H1 (cell line): Measurements from ENCODE around the gene POLR2H. TPM values are rescaled to one million over a fixed set of nuclear protein-coding genes. Genes with fewer than 3 reads are reported as not detected.

Experiments used
- ATF2 ChIP-seq: IDR thresholded peaks from 2 replicates; pipeline ENCODE4 v1.6.1; 2012; ENCODE audit warnings: low read length, inconsistent platforms
- CEBPB ChIP-seq: IDR thresholded peaks from 2 replicates; pipeline ENCODE4 v1.6.1; 2012; ENCODE audit warnings: low read depth, low read length
- CREB1 ChIP-seq: IDR thresholded peaks from 2 replicates; pipeline ENCODE4 v1.6.1; 2012; ENCODE audit warnings: inconsistent platforms
- EZH2 ChIP-seq: fragments of 200-600 bp; sonication (generic); IDR thresholded peaks from 2 replicates; pipeline ENCODE4 v1.7.1; 2012; ENCODE audit warnings: low read depth, mild to moderate bottlenecking, moderate library complexity, low read length, inconsistent platforms; ENCODE audit not compliant: severe bottlenecking
- FOSL1 ChIP-seq: IDR thresholded peaks from 2 replicates; pipeline ENCODE4 v1.6.1; 2011; ENCODE audit warnings: mild to moderate bottlenecking, low read depth, low read length, moderate library complexity; ENCODE audit not compliant: insufficient read depth
- GTF2F1 ChIP-seq: IDR thresholded peaks from 2 replicates; pipeline ENCODE4 v1.6.1; 2012; ENCODE audit warnings: low read depth, low read length, improper control_type of control experiment, borderline replicate concordance
- HDAC2 ChIP-seq, 2 experiments: fragments of 300-600 bp in 1 of 2; sonication (generic) in 1 of 2; IDR thresholded peaks; 2 replicates each; pipeline ENCODE4 v1.6.1; 2011 to 2012; ENCODE audit warnings: low read depth in 2 of 2, low read length in 2 of 2, mild to moderate bottlenecking in 2 of 2, moderate library complexity in 2 of 2, borderline replicate concordance in 1 of 2, inconsistent platforms in 1 of 2
- JUND ChIP-seq: IDR thresholded peaks from 2 replicates; pipeline ENCODE4 v1.6.1; 2011; ENCODE audit warnings: mild to moderate bottlenecking, improper control_type of control experiment, low read length
- KDM1A ChIP-seq: fragments of 200-600, 300-600 bp; sonication (generic); IDR thresholded peaks from 2 replicates; pipeline ENCODE4 v1.7.1; 2016; ENCODE audit warnings: mild to moderate bottlenecking, low read length, borderline replicate concordance
- NRF1 ChIP-seq: IDR thresholded peaks from 2 replicates; pipeline ENCODE4 v1.6.1; 2011; ENCODE audit warnings: mild to moderate bottlenecking, low read depth, low read length, improper control_type of control experiment
- PHF8 ChIP-seq: fragments of 200-600 bp; sonication (generic); conservative IDR thresholded peaks from 2 replicates; pipeline ENCODE4 v1.7.1; 2012; ENCODE audit warnings: low read depth, mild to moderate bottlenecking, inconsistent platforms, low read length, moderate library complexity
- POLR2A ChIP-seq, 2 experiments: IDR thresholded peaks; 1 replicate in 1 of 2; 2 replicates in 1 of 2; pipeline ENCODE4 v1.6.1; 2011; ENCODE audit warnings: low read depth in 2 of 2, low read length in 2 of 2, mild to moderate bottlenecking in 2 of 2; ENCODE audit errors: control extremely low read depth in 1 of 2
- RAD21 ChIP-seq, 2 experiments: IDR thresholded peaks in 1 of 2; conservative IDR thresholded peaks in 1 of 2; 2 replicates each; pipeline ENCODE4 v1.6.1; 2011; ENCODE audit warnings: low read depth in 2 of 2, low read length in 2 of 2, improper control_type of control experiment in 1 of 2, inconsistent platforms in 1 of 2, mild to moderate bottlenecking in 1 of 2, moderate library complexity in 1 of 2
- SAP30 ChIP-seq: fragments of 300-600 bp; sonication (generic); IDR thresholded peaks from 2 replicates; pipeline ENCODE4 v1.7.1; 2012; ENCODE audit warnings: low read length, moderate library complexity, mild to moderate bottlenecking, inconsistent platforms; ENCODE audit not compliant: insufficient read depth, insufficient replicate concordance
- SIRT6 ChIP-seq: IDR thresholded peaks from one replicate; pipeline ENCODE4 v1.7.1; 2012; ENCODE audit warnings: low read length, inconsistent platforms
- SIX5 ChIP-seq: IDR thresholded peaks from 2 replicates; pipeline ENCODE4 v1.6.1; 2011; ENCODE audit warnings: mild to moderate bottlenecking, low read depth, low read length
- SP2 ChIP-seq: IDR thresholded peaks from 2 replicates; pipeline ENCODE4 v1.6.1; 2012; ENCODE audit warnings: mild to moderate bottlenecking, low read length, inconsistent platforms
- SRF ChIP-seq: IDR thresholded peaks from 2 replicates; pipeline ENCODE4 v1.6.1; 2011; ENCODE audit warnings: mild to moderate bottlenecking, low read depth, low read length, moderate library complexity
- TAF1 ChIP-seq: IDR thresholded peaks from 2 replicates; pipeline ENCODE4 v1.6.1; 2011; ENCODE audit warnings: mild to moderate bottlenecking, low read depth, low read length
- TBP ChIP-seq: IDR thresholded peaks from 2 replicates; pipeline ENCODE4 v1.6.1; 2011; ENCODE audit warnings: low read depth, low read length, improper control_type of control experiment
- TCF12 ChIP-seq: IDR thresholded peaks from 2 replicates; pipeline ENCODE4 v1.6.1; 2011; ENCODE audit warnings: low read depth, mild to moderate bottlenecking, low read length
- YY1 ChIP-seq: IDR thresholded peaks from 2 replicates; pipeline ENCODE4 v1.6.1; 2011; ENCODE audit warnings: low read depth, mild to moderate bottlenecking, low read length
- ZNF274 ChIP-seq: IDR thresholded peaks from 2 replicates; pipeline ENCODE4 v1.7.0; 2012; ENCODE audit warnings: low read length, borderline replicate concordance; ENCODE audit errors: extremely low read depth
- polyA plus RNA-seq, 7 experiments: library from polyadenylated mRNA; depleted of rRNA in 3 of 7; stranded (reverse) in 5 of 7; unstranded in 2 of 7; fragments of >200 nt in 5 of 7; fragments of 200-250 nt in 2 of 7; gene quantifications; 1 replicate in 5 of 7; 2 replicates in 1 of 7; 4 replicates in 1 of 7; pipeline versions ENCODE4 v1.2.1 to v1.2.3, GENCODE V29; 2011 to 2013; ENCODE audit warnings: missing spikeins in 2 of 7, mixed read lengths in 2 of 7
- total RNA-seq: library from RNA; stranded (reverse); fragmentation: NEBNext Ultra II Directional; extraction: Animal tissue kit (Norgen Biotek cat#: 25700); gene quantifications from 2 replicates; pipeline ENCODE4 v1.2.1, GENCODE V29; 2021

The POLR2H gene
- total and polyA plus RNA-seq, 2 of the 8 experiments (the other 6 are each of a cell fraction or from before 2014, with no cell fraction given), result 113 to 335 TPM

- no peak for TF ChIP-seq CEBPB
- no peak; the same call in 1 of the 2 replicates for TF ChIP-seq CREB1
- no peak for TF ChIP-seq NRF1
- no peak for TF ChIP-seq FOSL1
- TF ChIP-seq SAP30, result peak; percentile 69
- no peak for TF ChIP-seq HDAC2 (IDR thresholded peaks at IDR 0.05; ENCODE audit: borderline replicate concordance in 1 of 2, low read depth in 2 of 2, low read length in 2 of 2)
- no peak for TF ChIP-seq POLR2A (IDR thresholded peaks at IDR 0.05; ENCODE audit: control extremely low read depth in 1 of 2, low read depth in 2 of 2, low read length in 2 of 2)
- peak; percentile 28 to 53; a peak in 3 of 4 replicates for TF ChIP-seq RAD21 (IDR thresholded peaks at IDR 0.05 in 1 of 2, conservative IDR thresholded peaks at IDR 0.05 in 1 of 2; ENCODE audit: low read depth in 2 of 2, low read length in 2 of 2)
- TF ChIP-seq TCF12, result no peak
- no peak for TF ChIP-seq KDM1A
- TF ChIP-seq PHF8, result no peak
- TF ChIP-seq SIX5, result no peak
- peak; percentile 30; the same call in 1 of the 2 replicates for TF ChIP-seq TAF1
- no peak for TF ChIP-seq ATF2
- TF ChIP-seq JUND, result no peak
- no peak for TF ChIP-seq ZNF274
- peak; percentile 69; the same call in 1 of the 2 replicates for TF ChIP-seq YY1
- TF ChIP-seq EZH2, result no peak
- TF ChIP-seq GTF2F1, result no peak
- TF ChIP-seq SIRT6, result no peak
- TF ChIP-seq TBP, result no peak
- no peak for TF ChIP-seq SRF
- TF ChIP-seq SP2, result no peak
These were observed 16.0 kb upstream of the POLR2H start (continued) for GRCh38 chr3:184345317-184346144.
